Adrenal gland (tissue), 12 donors: Measurements from ENCODE around the gene ACBD6. TPM values are rescaled to one million over a fixed set of nuclear protein-coding genes. Genes with fewer than 3 reads are reported as not detected.

Experiments used
- DNase-seq, 7 donors: peaks; one replicate each; pipeline ENCODE4 v3.0.0-alpha.2; 2019 to 2020
- H3K27ac ChIP-seq, 5 donors: fragments of 200-600 bp; sonication (generic) in 4 of 5; 1 replicate in 3 of 5; 2 replicates in 2 of 5; pipeline versions ENCODE4 v1.5.1 to v1.8.0; 2016 to 2020; ENCODE audit warnings: mild to moderate bottlenecking in 1 of 5
- H3K27me3 ChIP-seq: fragments of 200-600 bp; 2 replicates; pipeline ENCODE4 v1.8.0; 2021
- H3K36me3 ChIP-seq, 2 donors: fragments of 200-600 bp; replicated peaks in 1 of 2; 1 replicate in 1 of 2; 2 replicates in 1 of 2; pipeline versions ENCODE4 v1.5.1 to v1.8.0; 2018 to 2022
- H3K4me1 ChIP-seq, 2 donors: fragments of 200-600 bp; replicated peaks in 1 of 2; 1 replicate in 1 of 2; 2 replicates in 1 of 2; pipeline versions ENCODE4 v1.5.1 to v1.8.0; 2018 to 2021
- H3K4me3 ChIP-seq, 4 donors: fragments of 200-600 bp; sonication (generic) in 3 of 4; one replicate each; pipeline ENCODE4 v1.5.1; 2016 to 2018
- H3K9me3 ChIP-seq, 3 donors: fragments of 200-600 bp; sonication (generic) in 1 of 3; replicated peaks in 1 of 3; 1 replicate in 2 of 3; 2 replicates in 1 of 3; pipeline versions ENCODE4 v1.5.1 to v1.8.0; 2016 to 2021
- CTCF ChIP-seq, 6 experiments: fragments of 450-650 bp in 4 of 6; fragments of 200-600 bp in 2 of 6; sonication (generic) in 1 of 6; IDR thresholded peaks; 1 replicate in 5 of 6; 2 replicates in 1 of 6; pipeline versions ENCODE4 v1.5.1 to v1.8.0; 2016 to 2021; ENCODE audit warnings: antibody characterized with exemption in 6 of 6, mild to moderate bottlenecking in 2 of 6, moderate library complexity in 1 of 6
- POLR2A ChIP-seq, 2 donors: fragments of 450-650 bp; IDR thresholded peaks; one replicate each; pipeline ENCODE4 v1.6.1; 2017; ENCODE audit warnings: antibody characterized with exemption in 2 of 2, mild to moderate bottlenecking in 2 of 2, moderate library complexity in 1 of 2
- WGBS, 4 donors: extraction: QIAGEN DNeasy Blood & Tissue Kit in 2 of 4; methylation state at CpG; one replicate each; pipeline versions ENCODE4 v1.1.5 to v1.1.7; 2013 to 2017; 5-methylcytosine and 5-hydroxymethylcytosine counted together
- intact Hi-C, 2 donors: fragments of 100-400 bp; cut with DNase I; formaldehyde crosslinking; loops; one replicate each; pipeline versions ENCODE4 v1.14.1 to v1.15.0; 2022 to 2023
- polyA plus RNA-seq, 3 donors: library from polyadenylated mRNA; stranded (reverse); fragments of 200-250 nt in 2 of 3; fragments of 350-450 nt in 1 of 3; fragmentation: Illumina TruSeq in 1 of 3; extraction: RNeasy Lipid Tissue Mini Kit (QIAGEN cat#74804) in 1 of 3; gene quantifications; one replicate each; pipeline ENCODE4 v1.2.3, GENCODE V29; 2013 to 2014
- total RNA-seq, 9 donors: library from RNA; depleted of rRNA in 4 of 9; stranded (reverse); fragments of >200 nt in 4 of 9; fragments of 120-200 nt in 1 of 9; fragmentation: NEBNext Ultra II Directional in 1 of 9; extraction: Animal tissue kit (Norgen Biotek cat#: 25700) in 1 of 9; gene quantifications; one replicate each; pipeline versions ENCODE4 v1.1.0 to v1.2.4, GENCODE V29; 2013 to 2023
- donor health status: healthy with polysubstance abuse.
- donor health status: Bipolar disorder and iron deficiency.
- donor health status: DM: yes; HTN: yes; CAD: no.
- donor health status: DM: no; HTN: no; CAD: no.
- donor health status: DM: no; HTN: no; CAD: no.
- donor health status: DM: yes; HTN: yes; CAD: no.

ACBD6 gene
- total and polyA plus RNA-seq, 12 donors, result 28.7 to 75.1 (median 36.6) TPM

- no peak for DNase-seq
- Histone ChIP-seq H3K4me1 (no peaks in the 10 kb centered on the region), H3K27me3 (no peaks in the 10 kb centered on the region), H3K27ac (no peak overlapping the region), H3K36me3 (no peaks in the 10 kb centered on the region), H3K9me3 (no peaks in the 10 kb centered on the region), H3K4me3 (no peak overlapping the region)
- no peak for TF ChIP-seq POLR2A (IDR thresholded peaks at IDR 0.05)
- TF ChIP-seq CTCF (IDR thresholded peaks at IDR 0.05), result no peak
- intact Hi-C loops, result no loop called here
- 97 to 100% (median 100%) methylated on average over 1 of the region's 1 CpG for WGBS, 4 donors
These were observed 131.8 kb downstream of the ACBD6 start for GRCh38 chr1:180370597-180370996.

- no peak overlapping the region for H3K27ac ChIP-seq
- H3K4me1 ChIP-seq, result no peaks in the 10 kb centered on the region
- no peak overlapping the region for H3K4me3 ChIP-seq
- H3K9me3 ChIP-seq, result no peaks in the 10 kb centered on the region
- intact Hi-C loops, result no loop called here
- TF ChIP-seq CTCF (IDR thresholded peaks at IDR 0.05) (no peak), POLR2A (IDR thresholded peaks at IDR 0.05) (no peak)
- no peak for DNase-seq
- no peaks in the 10 kb centered on the region for H3K36me3 ChIP-seq
- no peaks in the 10 kb centered on the region for H3K27me3 ChIP-seq
These were observed 132.2 kb downstream of the ACBD6 start for GRCh38 chr1:180370188-180370587.

GRCh38 chr1:180369061-180369460 lies 133.3 kb downstream of the ACBD6 start:
- no peaks in the 10 kb centered on the region for H3K36me3 ChIP-seq
- no peaks in the 10 kb centered on the region for H3K27me3 ChIP-seq
- H3K9me3 ChIP-seq, result no peaks in the 10 kb centered on the region
- no peak overlapping the region for H3K27ac ChIP-seq
- no peak overlapping the region for H3K4me3 ChIP-seq
- no peak for DNase-seq
- H3K4me1 ChIP-seq, result no peaks in the 10 kb centered on the region
- intact Hi-C loops, result no loop called here
- WGBS, 4 donors, result 90 to 98% (median 95%) methylated on average over 6 of the region's 6 CpGs
- TF ChIP-seq CTCF (IDR thresholded peaks at IDR 0.05) (no peak), POLR2A (IDR thresholded peaks at IDR 0.05) (no peak)

- Histone ChIP-seq H3K36me3 (no peaks in the 10 kb centered on the region), H3K27ac (no peak overlapping the region), H3K4me3 (no peak overlapping the region), H3K27me3 (no peaks in the 10 kb centered on the region), H3K4me1 (peaks cover 0 to 8% of the 10 kb centered on the region in 2 donors), H3K9me3 (no peaks in the 10 kb centered on the region)
- WGBS, 4 donors, result 88 to 100% (median 92%) methylated on average over 2 of the region's 2 CpGs
- no peak for DNase-seq
- intact Hi-C loops, result no loop called here
- TF ChIP-seq CTCF (IDR thresholded peaks at IDR 0.05) (no peak), POLR2A (IDR thresholded peaks at IDR 0.05) (no peak)
These were observed 135.9 kb downstream of the ACBD6 start for GRCh38 chr1:180366371-180367068.
